ENCODE results near the gene ZNF329. TPM values are rescaled to one million over a fixed set of nuclear protein-coding genes. Genes with fewer than 3 reads are reported as not detected.
"Not testable (repeated sequence)": the region's sequence is repeated elsewhere in the genome, so short reads cannot be mapped to it uniquely, and the experiment has no call there.

ZNF329 gene
- total and polyA plus RNA-seq, 4 donors, result 19.8 to 34.5 (median 26.0) TPM

- H3K4me3 ChIP-seq (ENCODE audit: low read depth, low read length), result no peak overlapping the region
- DNase-seq (ENCODE audit: low read depth in 4 of 6, low spot score in 6 of 6), result no peak
- no CpG with 5 or more reads among the region's 1 CpG for WGBS (ENCODE audit: insufficient coverage)
- H3K4me1 ChIP-seq (ENCODE audit: control insufficient read depth, insufficient read depth, low read length), result no peaks in the 10 kb centered on the region
- H3K27me3 ChIP-seq (ENCODE audit: control insufficient read depth, insufficient read depth, low read length), result no peaks in the 10 kb centered on the region
- H3K27ac ChIP-seq (ENCODE audit: low read depth, low read length), result no peak overlapping the region
- H3K36me3 ChIP-seq (ENCODE audit: control insufficient read depth, insufficient read depth, low read length), result no peaks in the 10 kb centered on the region
- peaks cover 31% of the 10 kb centered on the region for H3K9me3 ChIP-seq (ENCODE audit: control insufficient read depth, insufficient read depth, low read length)
Measured at GRCh38 chr19:58166268-58166667, 15.7 kb upstream of the ZNF329 start.

GRCh38 chr19:58157045-58157728 is 6.6 kb upstream of the ZNF329 start:
- Histone ChIP-seq H3K9me3 (ENCODE audit: control insufficient read depth, insufficient read depth, low read length) (peaks cover 3% of the 10 kb centered on the region), H3K36me3 (ENCODE audit: control insufficient read depth, insufficient read depth, low read length) (no peaks in the 10 kb centered on the region), H3K4me1 (ENCODE audit: control insufficient read depth, insufficient read depth, low read length) (peaks cover 25% of the 10 kb centered on the region), H3K27me3 (ENCODE audit: control insufficient read depth, insufficient read depth, low read length) (no peaks in the 10 kb centered on the region), H3K4me3 (ENCODE audit: low read depth, low read length) (no peak overlapping the region), H3K27ac (ENCODE audit: low read depth, low read length) (no peak overlapping the region)
- no peak for DNase-seq (ENCODE audit: low read depth in 4 of 6, low spot score in 6 of 6)
- WGBS (ENCODE audit: insufficient coverage), result 91% methylated on average over 52 of the region's 53 CpGs

- H3K4me3 ChIP-seq (ENCODE audit: low read depth, low read length), result peak overlapping the region; percentile 74
- peak; percentile 86 to 99 (median 94) for DNase-seq (ENCODE audit: low read depth in 4 of 6, low spot score in 6 of 6)
- peaks cover 32% of the 10 kb centered on the region for H3K4me1 ChIP-seq (ENCODE audit: control insufficient read depth, insufficient read depth, low read length)
- H3K9me3 ChIP-seq (ENCODE audit: control insufficient read depth, insufficient read depth, low read length), result peaks cover under 1% of the 10 kb centered on the region
- H3K27me3 ChIP-seq (ENCODE audit: control insufficient read depth, insufficient read depth, low read length), result no peaks in the 10 kb centered on the region
- WGBS (ENCODE audit: insufficient coverage), result 2% methylated on average over 76 of the region's 85 CpGs
- no peaks in the 10 kb centered on the region for H3K36me3 ChIP-seq (ENCODE audit: control insufficient read depth, insufficient read depth, low read length)
- H3K27ac ChIP-seq (ENCODE audit: low read depth, low read length), result peak overlapping the region; percentile 92
Measured at GRCh38 chr19:58154679-58155648, 4.4 kb upstream of the ZNF329 start.

GRCh38 chr19:58154287-58154678 is 3.7 kb upstream of the ZNF329 start:
- Histone ChIP-seq H3K4me3 (ENCODE audit: low read depth, low read length) (peak overlapping the region; percentile 74), H3K27me3 (ENCODE audit: control insufficient read depth, insufficient read depth, low read length) (no peaks in the 10 kb centered on the region), H3K4me1 (ENCODE audit: control insufficient read depth, insufficient read depth, low read length) (peaks cover 33% of the 10 kb centered on the region), H3K36me3 (ENCODE audit: control insufficient read depth, insufficient read depth, low read length) (no peaks in the 10 kb centered on the region), H3K9me3 (ENCODE audit: control insufficient read depth, insufficient read depth, low read length) (no peaks in the 10 kb centered on the region), H3K27ac (ENCODE audit: low read depth, low read length) (peak overlapping the region; percentile 92)
- peak in 2 of 6 donors; percentile 33 to 60 for DNase-seq (ENCODE audit: low read depth in 4 of 6, low spot score in 6 of 6)
- WGBS (ENCODE audit: insufficient coverage), result 7% methylated on average over 8 of the region's 12 CpGs

GRCh38 chr19:58153386-58153785 is 2.8 kb upstream of the ZNF329 start:
- H3K9me3 ChIP-seq (ENCODE audit: control insufficient read depth, insufficient read depth, low read length), result no peaks in the 10 kb centered on the region
- no peak overlapping the region for H3K4me3 ChIP-seq (ENCODE audit: low read depth, low read length)
- H3K27me3 ChIP-seq (ENCODE audit: control insufficient read depth, insufficient read depth, low read length), result no peaks in the 10 kb centered on the region
- H3K27ac ChIP-seq (ENCODE audit: low read depth, low read length), result no peak overlapping the region
- H3K4me1 ChIP-seq (ENCODE audit: control insufficient read depth, insufficient read depth, low read length), result peaks cover 33% of the 10 kb centered on the region
- WGBS (ENCODE audit: insufficient coverage), result 100% methylated on average over 2 of the region's 2 CpGs
- no peak for DNase-seq (ENCODE audit: low read depth in 4 of 6, low spot score in 6 of 6)
- H3K36me3 ChIP-seq (ENCODE audit: control insufficient read depth, insufficient read depth, low read length), result no peaks in the 10 kb centered on the region

- Histone ChIP-seq H3K4me1 (ENCODE audit: control insufficient read depth, insufficient read depth, low read length) (peaks cover 10% of the 10 kb centered on the region), H3K9me3 (ENCODE audit: control insufficient read depth, insufficient read depth, low read length) (peaks cover 11% of the 10 kb centered on the region)
- 90% methylated on average over 2 of the region's 28 CpGs for WGBS (ENCODE audit: insufficient coverage)
- H3K4me3 ChIP-seq (ENCODE audit: low read depth, low read length); DNase-seq (ENCODE audit: low read depth in 4 of 6, low spot score in 6 of 6); H3K36me3 ChIP-seq (ENCODE audit: control insufficient read depth, insufficient read depth, low read length); H3K27me3 ChIP-seq (ENCODE audit: control insufficient read depth, insufficient read depth, low read length); H3K27ac ChIP-seq (ENCODE audit: low read depth, low read length): not testable (repeated sequence)
Measured at GRCh38 chr19:58147475-58147874, 3.1 kb downstream of the ZNF329 start.

- no CpG with 5 or more reads among the region's 3 CpGs for WGBS (ENCODE audit: insufficient coverage)
- Histone ChIP-seq H3K27ac (ENCODE audit: low read depth, low read length) (no peak overlapping the region), H3K9me3 (ENCODE audit: control insufficient read depth, insufficient read depth, low read length) (peaks cover 16% of the 10 kb centered on the region), H3K27me3 (ENCODE audit: control insufficient read depth, insufficient read depth, low read length) (no peaks in the 10 kb centered on the region), H3K36me3 (ENCODE audit: control insufficient read depth, insufficient read depth, low read length) (peaks cover 24% of the 10 kb centered on the region), H3K4me3 (ENCODE audit: low read depth, low read length) (no peak overlapping the region), H3K4me1 (ENCODE audit: control insufficient read depth, insufficient read depth, low read length) (peaks cover 6% of the 10 kb centered on the region)
- DNase-seq (ENCODE audit: low read depth in 4 of 6, low spot score in 6 of 6), result no peak
Measured at GRCh38 chr19:58145849-58146248, 4.7 kb downstream of the ZNF329 start.

GRCh38 chr19:58134244-58134643 is 16.3 kb downstream of the ZNF329 start:
- Histone ChIP-seq H3K36me3 (ENCODE audit: control insufficient read depth, insufficient read depth, low read length) (peaks cover 78% of the 10 kb centered on the region), H3K27me3 (ENCODE audit: control insufficient read depth, insufficient read depth, low read length) (no peaks in the 10 kb centered on the region), H3K4me1 (ENCODE audit: control insufficient read depth, insufficient read depth, low read length) (no peaks in the 10 kb centered on the region), H3K27ac (ENCODE audit: low read depth, low read length) (no peak overlapping the region), H3K4me3 (ENCODE audit: low read depth, low read length) (no peak overlapping the region), H3K9me3 (ENCODE audit: control insufficient read depth, insufficient read depth, low read length) (peaks cover 47% of the 10 kb centered on the region)
- whole genome bisulfite sequencing (ENCODE audit: insufficient coverage), result no CpG with 5 or more reads among the region's 1 CpG
- DNase-seq (ENCODE audit: low read depth in 4 of 6, low spot score in 6 of 6), result no peak

GRCh38 chr19:58129284-58129683 is 21.3 kb downstream of the ZNF329 start:
- Histone ChIP-seq H3K27ac (ENCODE audit: low read depth, low read length) (no peak overlapping the region), H3K4me3 (ENCODE audit: low read depth, low read length) (no peak overlapping the region), H3K36me3 (ENCODE audit: control insufficient read depth, insufficient read depth, low read length) (peaks cover 69% of the 10 kb centered on the region), H3K27me3 (ENCODE audit: control insufficient read depth, insufficient read depth, low read length) (no peaks in the 10 kb centered on the region), H3K4me1 (ENCODE audit: control insufficient read depth, insufficient read depth, low read length) (no peaks in the 10 kb centered on the region), H3K9me3 (ENCODE audit: control insufficient read depth, insufficient read depth, low read length) (peaks cover 69% of the 10 kb centered on the region)
- no peak for DNase-seq (ENCODE audit: low read depth in 4 of 6, low spot score in 6 of 6)
- WGBS (ENCODE audit: insufficient coverage), result no CpG with 5 or more reads among the region's 3 CpGs

All from spinal cord (tissue), 10 donors.